ENCODE data around the gene SCD5. TPM values are rescaled to one million over a fixed set of nuclear protein-coding genes. Genes with fewer than 3 reads are reported as not detected.

Gene SCD5
- total and polyA plus RNA-seq, 2 of the 8 experiments (the other 6 are each of a cell fraction or from before 2014, with no cell fraction given) = 0.92 to 1.2 TPM

DNA sequence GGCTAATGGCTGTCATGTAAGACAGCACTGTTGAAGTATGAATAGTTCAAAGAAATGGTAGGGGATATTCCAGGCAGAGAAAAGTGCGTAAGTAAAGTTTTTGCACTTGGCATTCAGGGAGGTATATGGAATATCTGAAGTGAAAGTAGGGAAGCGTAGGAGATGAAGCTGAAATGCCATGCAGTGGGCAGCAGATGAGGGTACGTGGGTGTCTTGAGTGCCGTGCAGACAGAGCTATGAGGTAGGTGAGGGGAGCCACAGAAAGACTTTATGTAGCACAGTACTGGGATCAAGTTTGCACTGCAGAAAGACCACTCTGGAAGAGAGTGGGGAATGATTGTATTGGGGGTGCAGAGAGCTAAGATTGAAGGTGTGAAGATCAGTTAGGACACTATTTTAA is 5.2 kb upstream of the SCD5 start:
- DNase-seq (ENCODE audit: low read depth in 1 of 2, low spot score in 2 of 2) = no peak
- Histone ChIP-seq H3K79me1 (ENCODE audit: low read depth, low read length) (no peaks in the 10 kb centered on the region), H3K36me3 (ENCODE audit: control insufficient read depth in 2 of 4, insufficient read depth in 4 of 4, low read length in 3 of 4) (no peaks in the 10 kb centered on the region), H2BK120ac (replicated peaks; ENCODE audit: low read depth, low read length) (no peak overlapping the region), H3K4me1 (replicated peaks in 1 of 4; ENCODE audit: control insufficient read depth in 3 of 4, insufficient read depth in 4 of 4, low read length in 3 of 4) (peaks cover 0 to 7% (median 3%) of the 10 kb centered on the region in 4 experiments; a peak in 3 of 7 replicates), H3K23ac (ENCODE audit: insufficient read length) (no peak overlapping the region), H3K9ac (replicated peaks in 1 of 4; ENCODE audit: extremely low read depth in 1 of 4, low read depth in 3 of 4, low read length in 3 of 4) (no peak overlapping the region), H3K27ac (ENCODE audit: low read depth, low read length) (no peak overlapping the region), H2BK20ac (ENCODE audit: low read length) (no peak overlapping the region), H3K18ac (ENCODE audit: extremely low read depth, low read length) (no peak overlapping the region), H3K23me2 (ENCODE audit: low read depth, low read length) (peaks cover 4% of the 10 kb centered on the region; the same call in 1 of the 2 replicates), H4K91ac (replicated peaks; ENCODE audit: insufficient read length, low read length) (no peak overlapping the region), H2BK12ac (ENCODE audit: low read depth, low read length) (no peak overlapping the region), H2BK5ac (ENCODE audit: low read depth, low read length) (no peak overlapping the region), H3K4me3 (ENCODE audit: extremely low read depth in 1 of 4, insufficient read depth in 2 of 4, low read depth in 3 of 4, low read length in 4 of 4) (no peak overlapping the region), H4K8ac (ENCODE audit: extremely low read depth, insufficient read depth, low read length) (no peak overlapping the region), H4K20me1 (replicated peaks in 1 of 2; ENCODE audit: control insufficient read depth in 1 of 2, insufficient read depth in 2 of 2, low read length in 2 of 2) (peaks cover 0 to 1% of the 10 kb centered on the region in 2 experiments), H4K5ac (ENCODE audit: insufficient read length, low read depth, low read length) (no peak overlapping the region), H2BK15ac (ENCODE audit: low read length) (no peak overlapping the region), H3K56ac (replicated peaks; ENCODE audit: insufficient read length, low read depth, low read length) (no peak overlapping the region), H3K14ac (ENCODE audit: insufficient read length) (no peak overlapping the region), H3K9me3 (ENCODE audit: insufficient read depth in 2 of 2, low read depth in 1 of 2, low read length in 1 of 2) (no peaks in the 10 kb centered on the region), H3K4me2 (ENCODE audit: insufficient read depth in 1 of 2, low read depth in 2 of 2, low read length in 2 of 2) (no peak overlapping the region), H2AFZ (ENCODE audit: low read length) (no peak overlapping the region), H3K27me3 (replicated peaks in 1 of 4; ENCODE audit: control insufficient read depth in 3 of 4, extremely low read depth in 1 of 4, insufficient read depth in 3 of 4, low read length in 3 of 4) (peaks cover 33 to 62% (median 54%) of the 10 kb centered on the region in 4 experiments), H3K4ac (replicated peaks; ENCODE audit: insufficient read length, low read depth, low read length) (no peak overlapping the region), H3K79me2 (ENCODE audit: control insufficient read depth in 1 of 2, insufficient read depth in 2 of 2, low read length in 2 of 2) (no peaks in the 10 kb centered on the region), H2AK5ac (ENCODE audit: low read depth, low read length) (no peak overlapping the region)
- WGBS, 2 experiments (ENCODE audit: extremely low coverage in 1 of 2, insufficient coverage in 1 of 2, insufficient read length in 1 of 2, insufficient replicate concordance in 2 of 2, low coverage in 1 of 2, low lambda C conversion rate in 2 of 2, missing lambda C conversion rate in 1 of 2) = 88% methylated on average over 4 of the region's 4 CpGs; no CpG with 5 or more reads in 1 of the 2 experiments
- FAIRE-seq = no peak
- POLR2A ChIA-PET (ENCODE audit: partially characterized antibody) = no interaction called here
- CTCF ChIA-PET (ENCODE audit: partially characterized antibody) = interaction anchor here (1.1 to 1.2 kb wide), 2 partner anchors 62 to 66 kb away, joined by 3 read pairs; no protein-coding TSS in a partner anchor
- TF ChIP-seq TAF7 (optimal IDR thresholded peaks at IDR 0.05; ENCODE audit: borderline replicate concordance, low read depth, low read length) (no peak), SIX5 (IDR thresholded peaks at IDR 0.05; ENCODE audit: low read depth, low read length) (no peak), HDAC6 (IDR thresholded peaks at IDR 0.05; ENCODE audit: low read depth, low read length) (no peak), RAD21 (IDR thresholded peaks at IDR 0.05 in 1 of 2, conservative IDR thresholded peaks at IDR 0.05 in 1 of 2; ENCODE audit: low read depth in 2 of 2, low read length in 2 of 2) (no peak)
